NCI-H146 (cell line): Measurements from ENCODE around the gene MAP7D1.
"Not testable (repeated sequence)": the region's sequence is repeated elsewhere in the genome, so short reads cannot be mapped to it uniquely, and the experiment has no call there.

Experiments
- DNase-seq: peaks from one replicate; lab custom pipeline; 2025; lab: John Stamatoyannopoulos, UW

The MAP7D1 gene

GRCh38 chr1:36203554-36204346, 47.8 kb downstream of the MAP7D1 start:
- DNase-seq, result no peak

- DNase-seq, result no peak
Observed at GRCh38 chr1:36204347-36204909, 48.5 kb downstream of the MAP7D1 start.

GRCh38 chr1:36206323-36206858, 50.4 kb downstream of the MAP7D1 start:
- DNase-seq, result no peak

DNA sequence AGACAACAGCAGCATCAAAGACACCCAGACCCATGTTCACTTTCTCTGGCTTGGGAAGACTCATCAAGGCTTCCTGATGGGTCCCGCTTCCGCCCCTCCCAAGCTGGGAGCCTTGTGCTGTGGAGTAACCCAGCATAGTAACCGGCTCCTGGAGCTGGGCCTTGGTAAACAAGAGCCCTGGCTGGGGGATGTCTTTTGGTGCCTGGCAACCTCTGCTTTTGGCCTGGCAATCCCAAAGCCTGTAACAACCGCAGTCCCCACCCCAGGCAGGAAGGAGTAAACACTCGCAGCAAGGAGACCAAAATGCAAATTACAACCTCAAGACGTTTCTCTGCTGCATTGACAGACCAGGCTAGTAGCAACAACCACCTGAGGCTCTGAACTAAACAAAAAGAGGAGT, 51.4 kb downstream of the MAP7D1 start:
- DNase-seq, result no peak

- no peak for DNase-seq
Observed at GRCh38 chr1:36208978-36209703, 53.2 kb downstream of the MAP7D1 start.

- DNase-seq, result no peak
Observed at GRCh38 chr1:36211307-36211706, 55.3 kb downstream of the MAP7D1 start.

- DNase-seq, result no peak
Observed at GRCh38 chr1:36211841-36212240, 55.9 kb downstream of the MAP7D1 start.

- no peak for DNase-seq
Observed at GRCh38 chr1:36212782-36213181, 56.8 kb downstream of the MAP7D1 start.

- no peak for DNase-seq
Observed at GRCh38 chr1:36217670-36218069, 61.7 kb downstream of the MAP7D1 start.

GRCh38 chr1:36221901-36222300, 65.9 kb downstream of the MAP7D1 start:
- DNase-seq, result not testable (repeated sequence)

- no peak for DNase-seq
Observed at GRCh38 chr1:36222481-36223380, 66.8 kb downstream of the MAP7D1 start.

DNA sequence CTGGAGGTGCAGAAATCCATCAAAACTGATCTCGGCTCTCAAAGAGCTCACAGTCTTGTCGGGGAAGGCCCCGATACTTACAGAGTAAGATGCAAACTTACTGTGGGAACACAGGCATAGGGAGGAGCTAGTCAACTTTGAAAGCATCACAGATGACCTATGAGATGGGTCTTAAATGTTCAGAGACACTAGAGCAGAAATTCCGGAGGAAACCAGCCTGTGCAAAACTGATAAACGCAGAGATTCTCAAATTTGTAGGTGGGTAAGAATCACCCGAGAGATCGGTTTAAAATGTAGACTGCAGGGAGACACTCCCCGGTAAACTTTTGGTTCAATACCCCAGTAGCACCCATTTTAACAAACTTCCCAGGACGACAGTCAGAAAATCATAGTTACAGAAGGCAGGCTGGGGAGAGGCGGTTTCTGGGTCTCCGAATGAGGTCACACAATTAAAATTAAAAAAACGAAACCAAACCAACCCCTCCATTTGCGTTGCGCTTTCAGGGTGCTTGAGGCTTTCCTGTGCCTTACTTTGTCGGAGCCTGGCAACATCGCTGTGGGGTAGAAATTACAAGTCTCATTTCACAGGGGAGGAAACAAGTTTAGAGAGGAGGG, 67.5 kb downstream of the MAP7D1 start:
- peak; percentile 5 for DNase-seq

GRCh38 chr1:36223996-36224536, 68.1 kb downstream of the MAP7D1 start, which contains the start of gene THRAP3:
TSS of gene THRAP3 (plus strand) at chr1:36224443. CDS start at chr1:36282564, 58,121 bp downstream.
- peak; percentile 97 for DNase-seq

DNA sequence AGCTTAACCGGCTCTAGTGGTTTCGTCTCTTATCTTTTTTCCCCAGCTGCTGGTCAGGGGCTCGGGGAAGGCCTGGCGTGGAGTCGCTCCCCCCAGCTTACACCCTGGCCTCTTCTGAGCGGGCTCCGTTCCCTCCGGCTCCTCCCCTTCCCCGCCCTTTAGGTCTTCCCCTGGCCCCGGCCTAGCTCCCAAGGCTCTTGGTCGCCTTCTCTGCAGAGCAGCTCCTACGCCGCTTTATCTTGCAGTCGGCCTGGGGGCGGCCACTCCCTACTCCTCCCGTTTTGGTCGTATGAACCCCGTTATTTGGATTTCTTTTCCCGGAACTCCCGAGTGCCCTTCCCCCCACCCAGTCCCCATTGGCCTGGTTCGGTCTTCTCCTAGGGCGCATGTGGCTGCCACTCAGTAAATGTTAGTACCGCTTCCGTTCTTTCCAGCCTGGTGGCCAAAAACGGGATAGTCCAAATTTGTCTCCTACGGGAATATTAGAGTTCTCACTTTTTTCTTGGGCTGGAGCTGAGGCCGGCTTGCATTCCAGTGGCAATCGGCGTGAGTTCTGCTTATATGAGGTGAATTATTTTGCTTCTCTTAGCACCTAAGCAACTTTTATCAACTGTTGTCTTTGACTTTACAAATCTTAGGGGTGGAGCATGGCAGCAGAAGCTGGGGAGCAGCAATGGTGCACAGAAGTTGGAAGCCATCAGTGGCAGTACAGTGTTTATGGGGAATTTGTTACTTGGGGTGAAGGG, 68.8 kb downstream of the MAP7D1 start:
- DNase-seq, result peak; percentile 69

DNA sequence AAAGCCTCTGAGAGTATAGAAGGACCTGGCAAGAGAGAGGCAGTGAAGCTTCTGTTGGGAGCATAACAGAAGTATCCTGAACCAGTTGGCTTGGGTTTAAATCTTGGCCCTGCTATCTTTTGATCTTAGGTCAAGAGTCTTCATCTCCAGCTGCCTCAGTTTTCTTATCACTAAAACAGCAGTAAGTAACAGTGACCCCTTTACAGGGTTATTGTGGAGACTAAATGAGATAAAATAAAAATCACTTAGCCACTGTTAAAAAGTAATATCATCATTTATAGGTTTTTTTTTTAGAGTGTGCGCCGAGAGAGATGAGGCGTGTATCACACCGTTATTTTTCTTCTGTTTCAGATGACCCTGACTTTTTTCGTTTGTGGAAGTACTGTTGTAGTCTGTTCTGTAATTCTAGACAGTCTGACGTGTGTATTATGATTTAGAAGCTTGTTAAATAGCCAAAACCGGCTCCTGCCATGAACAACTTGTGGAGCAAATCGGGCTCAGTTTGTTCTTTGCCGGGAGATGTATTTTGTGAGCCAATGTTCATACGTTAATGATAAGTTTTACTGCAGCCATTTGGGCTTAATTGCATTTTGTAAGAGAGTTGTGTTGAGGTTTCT, 69.4 kb downstream of the MAP7D1 start:
- no peak for DNase-seq

DNA sequence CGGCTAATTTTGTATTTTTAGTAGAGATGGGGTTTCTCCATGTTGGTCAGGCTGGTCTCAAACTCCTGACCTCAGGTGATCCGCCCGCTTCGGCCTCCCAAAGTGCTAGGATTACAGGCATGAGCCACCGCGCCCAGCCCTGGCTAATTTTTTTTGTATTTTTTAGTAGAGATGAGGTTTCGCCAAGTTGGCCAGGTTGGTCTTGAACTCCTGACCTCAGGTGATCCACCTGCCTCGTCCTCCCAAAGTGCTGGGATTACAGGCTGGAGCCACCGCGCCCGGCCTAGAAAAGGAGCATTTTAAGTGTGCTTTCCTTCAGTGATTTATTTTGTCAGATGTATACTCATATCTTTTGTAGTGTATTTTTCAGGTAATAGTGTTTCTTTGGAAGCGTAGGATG, 74.3 kb downstream of the MAP7D1 start:
- not testable (repeated sequence) for DNase-seq
